ENCODE data around the gene DMAC2.
A peak's percentile ranks its signal among the peaks of the same experiment; 100 is the strongest.
"Not testable (repeated sequence)": the region's sequence is repeated elsewhere in the genome, so short reads cannot be mapped to it uniquely, and the experiment has no call there.

Gene DMAC2

GRCh38 chr19:41439441-41440222, at the start of gene DMAC2:
Gene DMAC2, minus strand, starts transcription at chr19:41439912. Its CDS starts 13 bp downstream, at chr19:41439899.
- DNase-seq (ENCODE audit: low read depth in 2 of 2), result peak; percentile 89 to 92

- DNase-seq (ENCODE audit: low read depth in 2 of 2), result not testable (repeated sequence)
Measured at GRCh38 chr19:41486953-41487352, 47.2 kb upstream of the DMAC2 start.

GRCh38 chr19:41484822-41485221, 45.1 kb upstream of the DMAC2 start:
- DNase-seq (ENCODE audit: low read depth in 2 of 2), result no peak

- DNase-seq (ENCODE audit: low read depth in 2 of 2), result no peak
Measured at GRCh38 chr19:41480336-41480735, 40.6 kb upstream of the DMAC2 start.

- no peak for DNase-seq (ENCODE audit: low read depth in 2 of 2)
Measured at GRCh38 chr19:41479757-41480191, 40.1 kb upstream of the DMAC2 start.

GRCh38 chr19:41478875-41479756, 39.4 kb upstream of the DMAC2 start:
- DNase-seq (ENCODE audit: low read depth in 2 of 2), result no peak

- no peak for DNase-seq (ENCODE audit: low read depth in 2 of 2)
Measured at GRCh38 chr19:41478171-41478570, 38.5 kb upstream of the DMAC2 start.

GRCh38 chr19:41476583-41476982, 36.9 kb upstream of the DMAC2 start:
- no peak for DNase-seq (ENCODE audit: low read depth in 2 of 2)

- DNase-seq (ENCODE audit: low read depth in 2 of 2), result not testable (repeated sequence)
Measured at GRCh38 chr19:41463257-41464256, 23.8 kb upstream of the DMAC2 start.

GRCh38 chr19:41462497-41462896, 22.8 kb upstream of the DMAC2 start:
- DNase-seq (ENCODE audit: low read depth in 2 of 2), result no peak

- DNase-seq (ENCODE audit: low read depth in 2 of 2), result no peak
Measured at GRCh38 chr19:41457241-41457640, 17.5 kb upstream of the DMAC2 start.

GRCh38 chr19:41456342-41456918, 16.7 kb upstream of the DMAC2 start:
- DNase-seq (ENCODE audit: low read depth in 2 of 2), result no peak

- DNase-seq (ENCODE audit: low read depth in 2 of 2), result no peak
Measured at GRCh38 chr19:41455936-41456335, 16.2 kb upstream of the DMAC2 start.

- no peak for DNase-seq (ENCODE audit: low read depth in 2 of 2)
Measured at GRCh38 chr19:41452584-41453275, 13.0 kb upstream of the DMAC2 start.

- no peak for DNase-seq (ENCODE audit: low read depth in 2 of 2)
Measured at GRCh38 chr19:41449865-41450178, 10.1 kb upstream of the DMAC2 start.

- peak; percentile 60 to 64 for DNase-seq (ENCODE audit: low read depth in 2 of 2)
Measured at GRCh38 chr19:41449079-41449864, 9.6 kb upstream of the DMAC2 start.

- no peak for DNase-seq (ENCODE audit: low read depth in 2 of 2)
Measured at GRCh38 chr19:41447732-41448332, 8.1 kb upstream of the DMAC2 start.

GRCh38 chr19:41445575-41445974, 5.9 kb upstream of the DMAC2 start:
- DNase-seq (ENCODE audit: low read depth in 2 of 2), result no peak

GRCh38 chr19:41443813-41444455, 4.2 kb upstream of the DMAC2 start:
- DNase-seq (ENCODE audit: low read depth in 2 of 2), result no peak
